PC-9 (cell line): ENCODE results near the gene CNTNAP1. TPM values are rescaled to one million over a fixed set of nuclear protein-coding genes. Genes with fewer than 3 reads are reported as not detected.
"Not testable (repeated sequence)": the region's sequence is repeated elsewhere in the genome, so short reads cannot be mapped to it uniquely, and the experiment has no call there.

Source experiments
- BruUV-seq: library from RNA; stranded (reverse); fragments of 400-500 nt; replicated peaks from 2 replicates; lab custom pipeline; 2021; lab: Mats Ljungman, UMichigan
- CTCF ChIA-PET: fragments of 300-600 bp; sonication (Branson Sonifier 250); formaldehyde crosslinking; loops from one replicate; lab custom pipeline; 2022; ENCODE audit warnings: antibody characterized with exemption; lab: Charles Lee
- POLR2A ChIA-PET: fragments of 300-600 bp; sonication (Branson Sonifier 250); formaldehyde crosslinking; loops from one replicate; lab custom pipeline; 2022; ENCODE audit warnings: antibody characterized with exemption; ENCODE audit not compliant: unreplicated experiment; lab: Charles Lee
- DNase-seq, 2 experiments: peaks; one replicate each; pipeline versions ENCODE4 v3.0.0 to v3.0.0-alpha.2; 2015 to 2022; ENCODE audit warnings: mixed read lengths in 1 of 2
- H2AFZ ChIP-seq: fragments of 200-600 bp; sonication (generic); 2 replicates; pipeline ENCODE4 v1.8.1; 2017; ENCODE audit warnings: antibody characterized with exemption
- H3F3A ChIP-seq: fragments of 200-600 bp; sonication (generic); 2 replicates; pipeline ENCODE4 v1.8.1; 2017; ENCODE audit warnings: antibody characterized with exemption, mild to moderate bottlenecking, low read depth; ENCODE audit not compliant: insufficient read depth
- H3K27ac ChIP-seq: fragments of 200-600 bp; sonication (generic); 2 replicates; pipeline ENCODE4 v1.6.1; 2016; ENCODE audit warnings: mixed run types
- H3K27me3 ChIP-seq: fragments of 200-600 bp; sonication (generic); 2 replicates; pipeline ENCODE4 v1.6.1; 2016; ENCODE audit warnings: low read depth, mixed run types; ENCODE audit not compliant: insufficient read depth
- H3K36me3 ChIP-seq: fragments of 200-600 bp; sonication (generic); 2 replicates; pipeline ENCODE4 v1.6.1; 2016; ENCODE audit warnings: low read depth, mixed run types
- H3K4me1 ChIP-seq: fragments of 200-600 bp; sonication (generic); replicated peaks from 2 replicates; pipeline ENCODE4 v1.6.1; 2016; ENCODE audit warnings: mixed run types; ENCODE audit not compliant: insufficient read depth
- H3K4me2 ChIP-seq: fragments of 200-600 bp; sonication (generic); 2 replicates; pipeline ENCODE4 v1.6.1; 2017; ENCODE audit warnings: mixed run types
- H3K4me3 ChIP-seq: fragments of 200-600 bp; sonication (generic); 2 replicates; pipeline ENCODE4 v1.6.1; 2016; ENCODE audit warnings: mixed run types
- H3K79me2 ChIP-seq: fragments of 200-600 bp; sonication (generic); 2 replicates; pipeline ENCODE4 v1.6.1; 2017; ENCODE audit warnings: low read depth, mixed run types
- H3K9me2 ChIP-seq: fragments of 200-600 bp; sonication (generic); 2 replicates; pipeline ENCODE4 v1.8.1; 2017; ENCODE audit warnings: mild to moderate bottlenecking; ENCODE audit not compliant: insufficient read depth
- H3K9me3 ChIP-seq: fragments of 200-600 bp; sonication (generic); 2 replicates; pipeline ENCODE4 v1.8.1; 2016; ENCODE audit warnings: low read depth; ENCODE audit not compliant: insufficient read depth
- H4K20me1 ChIP-seq: fragments of 200-600 bp; sonication (generic); 2 replicates; pipeline ENCODE4 v1.8.1; 2017; ENCODE audit not compliant: insufficient read depth
- EZH2 ChIP-seq: fragments of 200-600 bp; sonication (generic); IDR thresholded peaks from 2 replicates; pipeline ENCODE4 v1.8.0; 2017; ENCODE audit warnings: antibody characterized with exemption, low read depth
- intact Hi-C: fragments of 100-400 bp; cut with micrococcal nuclease; formaldehyde crosslinking; loops from one replicate; pipeline ENCODE4 v1.10.0; 2022; ENCODE audit not compliant: unreplicated experiment
- total RNA-seq: library from RNA; stranded (reverse); gene quantifications from 2 replicates; pipeline ENCODE4 v1.2.3, GENCODE V29; 2021
- TF ChIP-seq, protein P1 (sequence below): fragments of 200-600 bp; sonication (generic); conservative IDR thresholded peaks from 2 replicates; pipeline ENCODE4 v1.6.1; 2017; ENCODE audit warnings: mixed run types, antibody characterized with exemption, mild to moderate bottlenecking, moderate library complexity

CNTNAP1 gene
- total RNA-seq, 1 experiment from 2014 or later = 1.8 TPM

DNA sequence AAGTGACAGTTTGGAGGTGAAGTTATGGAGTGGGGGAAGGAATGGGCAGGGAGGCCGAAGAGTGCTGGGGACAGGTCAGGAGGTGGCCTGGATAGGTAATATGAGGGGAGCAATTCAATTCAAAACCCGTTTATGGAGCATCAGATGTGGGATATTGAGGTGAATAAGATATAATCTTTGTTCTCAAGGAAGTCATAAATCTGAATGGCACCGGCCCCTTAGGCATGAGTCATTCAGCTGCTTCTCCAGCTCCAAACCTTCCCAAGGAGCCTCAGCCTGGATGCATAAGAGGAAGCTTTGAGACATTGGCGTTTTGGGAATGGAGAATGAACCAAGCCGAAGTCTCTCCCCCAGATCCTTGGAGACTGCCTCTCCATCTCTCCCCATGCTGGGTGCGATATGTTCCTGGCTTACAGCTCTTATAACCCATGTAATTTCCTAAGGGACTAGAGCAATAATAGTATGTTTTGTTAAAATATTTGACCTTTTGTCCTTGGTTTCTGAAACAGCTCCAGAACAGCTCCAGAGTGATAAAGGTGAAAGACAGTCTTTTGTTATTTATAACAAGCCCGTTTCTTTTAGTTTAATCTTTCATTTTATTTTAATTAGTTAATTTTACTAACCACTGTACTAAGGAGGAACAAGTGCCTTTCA is 21.5 kb upstream of the CNTNAP1 start:
- POLR2A ChIA-PET = interaction anchor here (0.6 to 1.1 kb wide), 2 partner anchors 43 to 62 kb away, joined by 3 to 7 read pairs; no protein-coding TSS in a partner anchor
- intact Hi-C loops = no loop called here

DNA sequence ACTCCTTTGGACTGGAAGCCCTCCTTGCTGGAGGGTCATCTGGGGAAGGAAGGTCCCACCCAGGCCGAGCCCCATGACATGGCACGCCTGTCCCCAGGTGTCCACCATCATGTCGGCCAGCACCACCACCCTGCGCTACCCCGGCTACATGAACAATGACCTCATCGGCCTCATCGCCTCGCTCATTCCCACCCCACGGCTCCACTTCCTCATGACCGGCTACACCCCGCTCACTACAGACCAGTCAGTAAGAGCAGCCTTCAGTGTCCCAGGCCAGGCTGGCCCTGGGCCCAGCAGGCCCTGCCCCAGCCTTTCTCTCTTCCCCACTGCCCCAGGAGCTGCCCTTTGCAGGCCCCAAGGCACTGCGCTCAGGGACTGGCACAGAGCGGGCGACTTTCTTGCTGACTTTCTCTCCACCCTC is 16.7 kb upstream of the CNTNAP1 start:
- no TSS peak for BruUV-seq

More for the DNA sequence above, 21.5 kb upstream of the CNTNAP1 start:
- H3F3A ChIP-seq = peaks cover 38% of the 10 kb centered on the region
- H4K20me1 ChIP-seq = no peaks in the 10 kb centered on the region
- no TSS peak for BruUV-seq
- no peaks in the 10 kb centered on the region for H3K9me2 ChIP-seq
- peak overlapping the region; percentile 49 for H3K27ac ChIP-seq
- DNase-seq = peak; percentile 50 to 82
- H3K9me3 ChIP-seq = no peaks in the 10 kb centered on the region
- no peak overlapping the region; the same call in 1 of the 2 replicates for H3K4me3 ChIP-seq
- no peaks in the 10 kb centered on the region for H3K27me3 ChIP-seq
- H3K36me3 ChIP-seq = no peaks in the 10 kb centered on the region
- CTCF ChIA-PET = interaction anchor here (0.7 kb wide), 1 partner anchor 728 kb away, joined by 3 read pairs; no protein-coding TSS in a partner anchor
- peaks cover 33% of the 10 kb centered on the region for H3K4me1 ChIP-seq
- no peak overlapping the region for H2AFZ ChIP-seq
- TF ChIP-seq, protein P1, sequence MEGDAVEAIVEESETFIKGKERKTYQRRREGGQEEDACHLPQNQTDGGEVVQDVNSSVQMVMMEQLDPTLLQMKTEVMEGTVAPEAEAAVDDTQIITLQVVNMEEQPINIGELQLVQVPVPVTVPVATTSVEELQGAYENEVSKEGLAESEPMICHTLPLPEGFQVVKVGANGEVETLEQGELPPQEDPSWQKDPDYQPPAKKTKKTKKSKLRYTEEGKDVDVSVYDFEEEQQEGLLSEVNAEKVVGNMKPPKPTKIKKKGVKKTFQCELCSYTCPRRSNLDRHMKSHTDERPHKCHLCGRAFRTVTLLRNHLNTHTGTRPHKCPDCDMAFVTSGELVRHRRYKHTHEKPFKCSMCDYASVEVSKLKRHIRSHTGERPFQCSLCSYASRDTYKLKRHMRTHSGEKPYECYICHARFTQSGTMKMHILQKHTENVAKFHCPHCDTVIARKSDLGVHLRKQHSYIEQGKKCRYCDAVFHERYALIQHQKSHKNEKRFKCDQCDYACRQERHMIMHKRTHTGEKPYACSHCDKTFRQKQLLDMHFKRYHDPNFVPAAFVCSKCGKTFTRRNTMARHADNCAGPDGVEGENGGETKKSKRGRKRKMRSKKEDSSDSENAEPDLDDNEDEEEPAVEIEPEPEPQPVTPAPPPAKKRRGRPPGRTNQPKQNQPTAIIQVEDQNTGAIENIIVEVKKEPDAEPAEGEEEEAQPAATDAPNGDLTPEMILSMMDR = no peak
- no peak for TF ChIP-seq EZH2
- peak overlapping the region; percentile 59 for H3K4me2 ChIP-seq
- no peaks in the 10 kb centered on the region for H3K79me2 ChIP-seq

DNA sequence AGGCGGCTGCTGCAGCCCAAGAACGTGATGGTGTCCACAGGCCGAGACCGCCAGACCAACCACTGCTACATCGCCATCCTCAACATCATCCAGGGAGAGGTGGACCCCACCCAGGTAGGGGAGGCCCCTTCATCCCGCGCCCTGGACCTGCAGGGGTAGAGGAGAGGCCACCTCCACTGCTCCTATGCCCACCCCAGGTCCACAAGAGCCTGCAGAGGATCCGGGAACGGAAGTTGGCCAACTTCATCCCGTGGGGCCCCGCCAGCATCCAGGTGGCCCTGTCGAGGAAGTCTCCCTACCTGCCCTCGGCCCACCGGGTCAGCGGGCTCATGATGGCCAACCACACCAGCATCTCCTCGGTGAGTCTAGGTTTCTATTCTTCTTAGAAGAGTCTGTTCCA is 16.2 kb upstream of the CNTNAP1 start:
- CTCF ChIA-PET, H3K4me2 ChIP-seq, BruUV-seq, H3K9me2 ChIP-seq, POLR2A ChIA-PET, H3K4me3 ChIP-seq, H4K20me1 ChIP-seq, H3K9me3 ChIP-seq, H2AFZ ChIP-seq, H3K36me3 ChIP-seq, H3K27me3 ChIP-seq, DNase-seq, H3K79me2 ChIP-seq, H3K27ac ChIP-seq: not testable (repeated sequence)
- H3F3A ChIP-seq = peaks cover 34% of the 10 kb centered on the region; the same call in 1 of the 2 replicates
- H3K4me1 ChIP-seq = peaks cover 40% of the 10 kb centered on the region
- intact Hi-C loops = loop anchor here (2.0 kb wide), 1 partner anchor 47 kb away; no protein-coding TSS in a partner anchor

More for the DNA sequence above, 16.7 kb upstream of the CNTNAP1 start:
- DNase-seq = no peak
- no peak overlapping the region for H2AFZ ChIP-seq
- POLR2A ChIA-PET = no interaction called here
- peaks cover 45% of the 10 kb centered on the region for H3K4me1 ChIP-seq
- no peak overlapping the region for H3K4me2 ChIP-seq
- H3K27me3 ChIP-seq = no peaks in the 10 kb centered on the region
- CTCF ChIA-PET = no interaction called here
- H3K79me2 ChIP-seq = no peaks in the 10 kb centered on the region
- peaks cover 39% of the 10 kb centered on the region for H3F3A ChIP-seq
- H3K9me3 ChIP-seq = no peaks in the 10 kb centered on the region
- no peaks in the 10 kb centered on the region for H4K20me1 ChIP-seq
- no peaks in the 10 kb centered on the region for H3K9me2 ChIP-seq
- H3K27ac ChIP-seq = no peak overlapping the region
- H3K4me3 ChIP-seq = no peak overlapping the region
- intact Hi-C loops = loop anchor here (2.0 kb wide), 1 partner anchor 47 kb away; no protein-coding TSS in a partner anchor
- H3K36me3 ChIP-seq = no peaks in the 10 kb centered on the region
- no peak for TF ChIP-seq EZH2
- TF ChIP-seq, protein P1 = no peak
